ENCODE results near the gene DCK. TPM values are rescaled to one million over a fixed set of nuclear protein-coding genes. Genes with fewer than 3 reads are reported as not detected.

DCK gene
- total and polyA plus RNA-seq, 9 of the 15 experiments (the other 6 are each of a cell fraction or from before 2014, with no cell fraction given), result 11.3 to 25.8 (median 19.6) TPM

- no peak for TF ChIP-seq POLR2G (IDR thresholded peaks at IDR 0.05; ENCODE audit: low read depth, low read length)
Observed at GRCh38 chr4:70980196-70980595, 13.3 kb upstream of the DCK start (continued).

- in situ Hi-C loops (cut with MboI) (no loop called here), intact Hi-C loops (cut with micrococcal nuclease) (no loop called here)
- H3K36me3 ChIP-seq (ENCODE audit: control insufficient read depth, insufficient read depth, low read length), result peaks cover 33% of the 10 kb centered on the region
- no peak overlapping the region for H3K4me2 ChIP-seq (ENCODE audit: insufficient read depth, low read length)
- POLR2A ChIA-PET, result interaction anchor here (0.6 kb wide), 1 partner anchor 56 kb away, joined by 5 read pairs; no protein-coding TSS in a partner anchor
- BruUV-seq (replicated peaks), result TSS peak; percentile 4
- CTCF ChIA-PET (ENCODE audit: low intra/inter-chr PET ratio), result no interaction called here
- H3K4me3 ChIP-seq, result no peak overlapping the region
- H3K27me3 ChIP-seq (ENCODE audit: control insufficient read depth in 2 of 2, insufficient read depth in 2 of 2, low read length in 2 of 2), result no peaks in the 10 kb centered on the region
- ATAC-seq, result peak; percentile 41; the same call in 1 of the 3 replicates
- H3K27ac ChIP-seq (ENCODE audit: extremely low read depth, low read depth, low read length), result no peak overlapping the region
- TF ChIP-seq SOX6 (IDR thresholded peaks at IDR 0.05) (no peak), HINFP (tag; conservative IDR thresholded peaks at IDR 0.05; ENCODE audit: low read depth) (no peak), BDP1 (IDR thresholded peaks at IDR 0.05; ENCODE audit: insufficient read depth, insufficient read length) (no peak), ZFPM2 (CRISPR knock-in tag; IDR thresholded peaks at IDR 0.05) (no peak), CHD1 (IDR thresholded peaks at IDR 0.05; ENCODE audit: low read length) (no peak), ZBTB43 (CRISPR knock-in tag; IDR thresholded peaks at IDR 0.05) (no peak)
- no peak overlapping the region for H2AFZ ChIP-seq (ENCODE audit: low read depth, low read length)
- no peaks in the 10 kb centered on the region for H3K9me1 ChIP-seq (ENCODE audit: control insufficient read depth, insufficient read depth, low read length)
- no peak for DNase-seq (ENCODE audit: extremely low read depth in 1 of 4, low spot score in 3 of 4)
- H4K20me1 ChIP-seq (replicated peaks; ENCODE audit: control insufficient read depth, insufficient read depth, low read length), result no peaks in the 10 kb centered on the region
- H3K9ac ChIP-seq (ENCODE audit: insufficient read depth in 1 of 2, low read depth in 2 of 2, low read length in 2 of 2), result no peak overlapping the region
- no peak for FAIRE-seq
- no peaks in the 10 kb centered on the region; a peak in 1 of 5 replicates for H3K4me1 ChIP-seq (replicated peaks in 1 of 2; ENCODE audit: control insufficient read depth in 2 of 2, insufficient read depth in 2 of 2, low read length in 2 of 2)
- H3K79me2 ChIP-seq (ENCODE audit: control insufficient read depth, insufficient read depth, low read length), result no peaks in the 10 kb centered on the region
- no peaks in the 10 kb centered on the region for H3K9me3 ChIP-seq (replicated peaks; ENCODE audit: control insufficient read depth, insufficient read depth, low read depth, low read length)
Observed at GRCh38 chr4:70984106-70984505, 9.3 kb upstream of the DCK start.
